ENCODE measurements around the gene ARHGAP24. TPM values are rescaled to one million over a fixed set of nuclear protein-coding genes. Genes with fewer than 3 reads are reported as not detected.

Gene ARHGAP24
- polyA plus RNA-seq, 3 donors: 12.5 to 32.0 (median 18.8) TPM

GRCh38 chr4:85965529-85965928, 490.6 kb downstream of the ARHGAP24 start:
- H3K4me1 ChIP-seq (ENCODE audit: control insufficient read depth in 1 of 2, insufficient read depth in 2 of 2, low read length in 2 of 2): no peaks in the 10 kb centered on the region
- no peak overlapping the region for H3K27ac ChIP-seq (ENCODE audit: low read depth in 1 of 2, low read length in 2 of 2)
- no peak overlapping the region for H3K4me3 Mint-ChIP-seq
- no peak overlapping the region for H2AFZ ChIP-seq (ENCODE audit: insufficient read depth, low read depth, low read length, poor library complexity, severe bottlenecking)
- H4K20me1 ChIP-seq (ENCODE audit: insufficient read depth, low read length): peaks cover 15% of the 10 kb centered on the region
- TF ChIP-seq CTCF (IDR thresholded peaks at IDR 0.05): no peak
- no peak overlapping the region for H3K4me2 ChIP-seq (replicated peaks; ENCODE audit: extremely low read depth, low read length, poor library complexity, severe bottlenecking)
- peaks cover 0 to 3% (median 0%) of the 10 kb centered on the region in 7 donors for H3K9me3 Mint-ChIP-seq
- H3K36me3 ChIP-seq (replicated peaks in 1 of 2; ENCODE audit: control insufficient read depth in 1 of 2, insufficient read depth in 2 of 2, low read length in 2 of 2): no peaks in the 10 kb centered on the region
- no peaks in the 10 kb centered on the region for H3K9me3 ChIP-seq (replicated peaks in 1 of 2; ENCODE audit: control insufficient read depth in 1 of 2, insufficient read depth in 1 of 2, low read length in 2 of 2)
- intact Hi-C loops (cut with micrococcal nuclease): no loop called here
- no peak overlapping the region for H3K27ac Mint-ChIP-seq
- peaks cover 4% of the 10 kb centered on the region in 2 donors for H3K36me3 Mint-ChIP-seq
- no peaks in the 10 kb centered on the region for H3K4me1 Mint-ChIP-seq
- WGBS (ENCODE audit: insufficient coverage): no CpG with 5 or more reads among the region's 1 CpG
- no peak overlapping the region for H3K9ac ChIP-seq (ENCODE audit: insufficient read depth, low read length, poor library complexity, severe bottlenecking)
- DNase-seq: no peak
- no peaks in the 10 kb centered on the region for H3K27me3 ChIP-seq (ENCODE audit: control insufficient read depth in 2 of 2, insufficient read depth in 2 of 2, low read length in 2 of 2)
- no peaks in the 10 kb centered on the region for H3K79me2 ChIP-seq (ENCODE audit: insufficient read depth, low read length)
- no peaks in the 10 kb centered on the region for H3K27me3 Mint-ChIP-seq (ENCODE audit: low read depth in 3 of 3)
- H3K4me3 ChIP-seq (replicated peaks in 1 of 3; ENCODE audit: low read depth in 2 of 3, low read length in 3 of 3): no peak overlapping the region

- Mint-ChIP-seq H3K4me1 (no peaks in the 10 kb centered on the region), H3K9me3 (peaks cover 0 to 3% (median 0%) of the 10 kb centered on the region in 7 donors), H3K27ac (no peak overlapping the region), H3K36me3 (peaks cover 4% of the 10 kb centered on the region in 2 donors), H3K27me3 (ENCODE audit: low read depth in 3 of 3) (peaks cover 0 to 1% (median 0%) of the 10 kb centered on the region in 3 donors), H3K4me3 (no peak overlapping the region)
- intact Hi-C loops (cut with micrococcal nuclease): no loop called here
- Histone ChIP-seq H3K36me3 (replicated peaks in 1 of 2; ENCODE audit: control insufficient read depth in 1 of 2, insufficient read depth in 2 of 2, low read length in 2 of 2) (no peaks in the 10 kb centered on the region), H3K9ac (ENCODE audit: insufficient read depth, low read length, poor library complexity, severe bottlenecking) (no peak overlapping the region), H3K4me1 (ENCODE audit: control insufficient read depth in 1 of 2, insufficient read depth in 2 of 2, low read length in 2 of 2) (no peaks in the 10 kb centered on the region), H3K4me2 (replicated peaks; ENCODE audit: extremely low read depth, low read length, poor library complexity, severe bottlenecking) (no peak overlapping the region), H3K9me3 (replicated peaks in 1 of 2; ENCODE audit: control insufficient read depth in 1 of 2, insufficient read depth in 1 of 2, low read length in 2 of 2) (no peaks in the 10 kb centered on the region), H3K79me2 (ENCODE audit: insufficient read depth, low read length) (no peaks in the 10 kb centered on the region), H2AFZ (ENCODE audit: insufficient read depth, low read depth, low read length, poor library complexity, severe bottlenecking) (no peak overlapping the region), H3K4me3 (replicated peaks in 1 of 3; ENCODE audit: low read depth in 2 of 3, low read length in 3 of 3) (no peak overlapping the region), H4K20me1 (ENCODE audit: insufficient read depth, low read length) (peaks cover 16% of the 10 kb centered on the region), H3K27ac (ENCODE audit: low read depth in 1 of 2, low read length in 2 of 2) (no peak overlapping the region), H3K27me3 (ENCODE audit: control insufficient read depth in 2 of 2, insufficient read depth in 2 of 2, low read length in 2 of 2) (no peaks in the 10 kb centered on the region)
- no peak for DNase-seq
- 80% methylated on average over 1 of the region's 2 CpGs for WGBS (ENCODE audit: insufficient coverage)
- TF ChIP-seq CTCF (IDR thresholded peaks at IDR 0.05): no peak
These were observed 491.4 kb downstream of the ARHGAP24 start for GRCh38 chr4:85966373-85966772.

All from CD14-positive monocyte (primary cell).